ENCODE measurements around the gene STK32C. TPM values are rescaled to one million over a fixed set of nuclear protein-coding genes. Genes with fewer than 3 reads are reported as not detected.

The STK32C gene
- total and polyA plus RNA-seq, 2 of the 4 experiments (the other 2 are of a cell fraction) = 5.0 to 8.3 TPM

DNA sequence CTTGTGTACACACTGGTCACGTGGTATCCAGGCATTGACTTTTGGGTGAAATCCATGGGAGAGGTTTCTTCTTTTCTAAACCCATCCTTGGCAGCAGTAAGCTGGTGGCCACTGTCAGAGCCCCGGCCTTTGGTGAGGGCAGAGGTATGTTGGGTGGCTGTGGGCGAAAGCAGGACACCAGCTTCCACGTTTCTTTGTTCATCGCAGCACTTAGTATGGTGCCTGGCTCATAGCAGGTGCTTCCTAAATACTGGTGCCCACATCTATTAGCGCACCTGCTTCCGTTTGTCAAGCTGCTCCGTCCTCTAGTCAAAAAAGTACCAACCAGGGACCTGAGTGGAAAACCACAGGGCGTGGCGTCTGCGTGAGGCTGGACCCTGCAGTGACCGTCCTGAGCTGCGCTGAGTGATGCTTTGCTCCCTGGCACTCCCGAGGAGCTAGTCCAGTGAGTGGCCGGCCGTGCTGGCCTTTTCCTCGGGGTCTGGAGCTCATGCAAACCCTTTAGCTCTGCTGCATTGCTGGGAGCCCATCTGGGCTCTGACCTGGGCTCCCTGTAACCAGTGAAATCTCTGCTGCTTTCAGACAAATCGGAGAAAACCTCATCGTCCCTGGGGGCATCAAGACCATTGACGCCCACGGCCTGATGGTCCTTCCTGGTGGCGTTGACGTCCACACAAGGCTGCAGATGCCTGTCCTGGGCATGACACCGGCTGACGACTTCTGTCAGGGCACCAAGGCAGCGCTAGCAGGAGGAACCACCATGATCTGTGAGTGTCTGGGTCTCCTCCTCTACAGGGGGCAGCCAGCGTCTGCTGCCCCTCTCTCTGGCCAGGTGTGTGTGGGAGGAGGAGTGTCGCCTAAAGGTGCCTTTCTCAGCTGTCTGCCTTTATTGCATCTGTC, 115.4 kb downstream of the STK32C start (continued):
- no peak for TF ChIP-seq CHD1 (IDR thresholded peaks at IDR 0.05; ENCODE audit: low read depth, low read length)

DNA sequence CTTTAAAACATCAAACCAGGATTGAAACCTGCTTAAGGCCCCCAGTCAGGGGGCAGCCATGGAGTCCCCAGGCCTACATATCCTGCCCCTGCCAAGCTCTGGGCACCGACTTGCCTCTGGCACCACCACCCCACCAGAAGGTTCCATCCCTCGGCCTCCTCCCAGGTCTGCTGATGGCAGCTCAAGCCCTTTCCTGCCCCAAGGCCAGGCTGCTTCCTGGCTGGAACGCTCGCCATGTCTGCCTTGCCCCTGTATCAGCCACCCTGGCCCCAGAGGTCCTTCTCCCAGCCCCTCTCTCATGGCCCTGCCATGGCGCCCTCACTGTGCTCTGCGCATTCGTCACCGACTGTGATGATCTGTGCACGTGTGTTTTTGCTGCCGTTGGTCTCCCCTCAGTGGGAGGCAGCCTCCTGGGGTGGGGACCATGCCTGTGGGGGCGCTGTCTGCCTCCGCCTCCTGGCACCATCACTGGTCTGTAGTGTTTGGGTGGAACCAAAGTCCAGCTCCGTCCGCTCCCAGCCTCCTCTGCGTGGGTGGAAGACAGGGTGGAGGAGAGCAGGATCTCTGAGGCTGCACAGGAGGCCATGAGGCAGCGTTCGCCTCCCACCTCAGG, 117.8 kb downstream of the STK32C start:
- Histone ChIP-seq H3K36me3 (ENCODE audit: control insufficient read depth, insufficient read depth, low read length) (peaks cover 24% of the 10 kb centered on the region), H3K14ac (replicated peaks; ENCODE audit: low read depth, low read length) (no peak overlapping the region), H3K4ac (ENCODE audit: low read depth, low read length) (no peak overlapping the region), H3K23ac (ENCODE audit: low read depth, low read length) (no peak overlapping the region), H2BK15ac (ENCODE audit: low read depth, low read length) (no peak overlapping the region), H2AK5ac (ENCODE audit: low read depth, low read length) (no peak overlapping the region), H4K5ac (ENCODE audit: low read depth, low read length) (no peak overlapping the region), H3K56ac (ENCODE audit: extremely low read depth, insufficient read depth, low read length) (no peak overlapping the region), H2BK5ac (ENCODE audit: low read depth, low read length, poor library complexity, severe bottlenecking) (no peak overlapping the region), H3K9me3 (ENCODE audit: control insufficient read depth, insufficient read depth, low read length) (no peaks in the 10 kb centered on the region), H3K4me3 (ENCODE audit: insufficient read depth, low read depth, low read length) (no peak overlapping the region), H2AK9ac (replicated peaks; ENCODE audit: low read depth, low read length, poor library complexity) (no peak overlapping the region), H3K9ac (ENCODE audit: low read depth, low read length) (no peak overlapping the region), H4K8ac (ENCODE audit: low read depth in 2 of 2, low read length in 2 of 2) (no peak overlapping the region), H3K27me3 (ENCODE audit: control insufficient read depth, insufficient read depth, low read length) (peaks cover 19% of the 10 kb centered on the region), H3K4me2 (ENCODE audit: low read depth, low read length) (no peak overlapping the region), H2BK20ac (ENCODE audit: low read depth, low read length) (no peak overlapping the region), H4K91ac (ENCODE audit: insufficient read depth, low read depth, low read length) (no peak overlapping the region), H2BK120ac (ENCODE audit: low read depth, low read length) (no peak overlapping the region), H3K27ac (ENCODE audit: insufficient read depth, low read length) (no peak overlapping the region), H3K79me1 (ENCODE audit: low read depth in 1 of 2, low read length in 2 of 2) (peaks cover 0 to 3% of the 10 kb centered on the region in 2 experiments; a peak in 1 of 4 replicates), H3K9me1 (ENCODE audit: insufficient read depth, low read length) (no peaks in the 10 kb centered on the region; the same call in 1 of the 2 replicates), H3K18ac (ENCODE audit: low read depth, low read length) (no peak overlapping the region), H2AFZ (replicated peaks; ENCODE audit: low read length, poor library complexity) (no peak overlapping the region), H4K20me1 (ENCODE audit: insufficient read depth, low read length) (peaks cover 30% of the 10 kb centered on the region), H3K4me1 (ENCODE audit: control insufficient read depth, insufficient read depth, low read length) (peaks cover 4% of the 10 kb centered on the region; the same call in 1 of the 2 replicates)
- WGBS, 2 experiments (ENCODE audit: extremely low coverage in 2 of 2, insufficient read length in 1 of 2) = 67% methylated on average over 1 of the region's 17 CpGs; no CpG with 5 or more reads in 1 of the 2 experiments
- intact Hi-C loops (cut with micrococcal nuclease) (no loop called here), dilution Hi-C loops (cut with HindIII; ENCODE audit: low sequenced_read_pairs, unreplicated experiment) (no loop called here), in situ Hi-C loops (cut with MboI; ENCODE audit: low sequenced_read_pairs) (no loop called here)
- BruUV-seq (replicated peaks) = no TSS peak
- TF ChIP-seq, protein P1, sequence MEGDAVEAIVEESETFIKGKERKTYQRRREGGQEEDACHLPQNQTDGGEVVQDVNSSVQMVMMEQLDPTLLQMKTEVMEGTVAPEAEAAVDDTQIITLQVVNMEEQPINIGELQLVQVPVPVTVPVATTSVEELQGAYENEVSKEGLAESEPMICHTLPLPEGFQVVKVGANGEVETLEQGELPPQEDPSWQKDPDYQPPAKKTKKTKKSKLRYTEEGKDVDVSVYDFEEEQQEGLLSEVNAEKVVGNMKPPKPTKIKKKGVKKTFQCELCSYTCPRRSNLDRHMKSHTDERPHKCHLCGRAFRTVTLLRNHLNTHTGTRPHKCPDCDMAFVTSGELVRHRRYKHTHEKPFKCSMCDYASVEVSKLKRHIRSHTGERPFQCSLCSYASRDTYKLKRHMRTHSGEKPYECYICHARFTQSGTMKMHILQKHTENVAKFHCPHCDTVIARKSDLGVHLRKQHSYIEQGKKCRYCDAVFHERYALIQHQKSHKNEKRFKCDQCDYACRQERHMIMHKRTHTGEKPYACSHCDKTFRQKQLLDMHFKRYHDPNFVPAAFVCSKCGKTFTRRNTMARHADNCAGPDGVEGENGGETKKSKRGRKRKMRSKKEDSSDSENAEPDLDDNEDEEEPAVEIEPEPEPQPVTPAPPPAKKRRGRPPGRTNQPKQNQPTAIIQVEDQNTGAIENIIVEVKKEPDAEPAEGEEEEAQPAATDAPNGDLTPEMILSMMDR (conservative IDR thresholded peaks at IDR 0.05; ENCODE audit: low read depth, low read length) = no peak
- TF ChIP-seq BHLHE40 (IDR thresholded peaks at IDR 0.05; ENCODE audit: low read depth, low read length) (no peak), FOS (IDR thresholded peaks at IDR 0.05; ENCODE audit: low read depth, low read length) (no peak), CHD1 (IDR thresholded peaks at IDR 0.05; ENCODE audit: low read depth, low read length) (no peak), CEBPB (IDR thresholded peaks at IDR 0.05; ENCODE audit: low read depth, low read length) (no peak), MAZ (IDR thresholded peaks at IDR 0.05; ENCODE audit: borderline replicate concordance, low read depth, low read length) (no peak)
- no peak for DNase-seq
- POLR2A ChIA-PET (ENCODE audit: unreplicated experiment) = no interaction called here
- no peak for ATAC-seq (ENCODE audit: low read depth)
- CTCF ChIA-PET = no interaction called here
